Activated CD4-positive, CD25-positive, alpha-beta regulatory T cell treated with anti-CD3 and anti-CD28 coated beads, Interleukin-2, amount 50 U/mL, for 16 hours (primary cell): ENCODE measurements around the gene NLK.
"Not testable (repeated sequence)": the region's sequence is repeated elsewhere in the genome, so short reads cannot be mapped to it uniquely, and the experiment has no call there.

ENCODE experiments used
- DNase-seq: peaks from one replicate; pipeline ENCODE4 v3.0.0-alpha.2; 2020; ENCODE audit warnings: low read depth, low spot score

NLK gene

DNA sequence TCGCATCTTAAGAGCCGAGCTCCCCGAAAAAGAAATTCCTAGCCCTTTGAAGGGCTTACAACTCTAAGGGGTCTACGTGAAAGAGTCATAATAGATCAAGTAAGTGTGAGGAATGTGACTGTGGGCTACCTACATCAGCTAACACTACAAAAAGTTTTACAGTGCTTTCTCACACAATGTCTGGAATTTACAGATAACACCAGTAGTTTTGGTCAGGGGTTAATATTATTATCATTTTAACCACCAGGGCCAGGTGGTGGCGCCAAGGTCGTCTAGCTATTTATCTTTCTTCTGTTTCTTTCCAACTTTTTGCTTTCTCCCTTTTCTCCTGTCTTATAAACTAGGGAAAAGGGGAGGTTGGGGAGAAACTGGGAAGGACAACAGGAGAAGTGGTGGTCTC lies 188.1 kb downstream of the NLK start:
- not testable (repeated sequence) for DNase-seq

DNA sequence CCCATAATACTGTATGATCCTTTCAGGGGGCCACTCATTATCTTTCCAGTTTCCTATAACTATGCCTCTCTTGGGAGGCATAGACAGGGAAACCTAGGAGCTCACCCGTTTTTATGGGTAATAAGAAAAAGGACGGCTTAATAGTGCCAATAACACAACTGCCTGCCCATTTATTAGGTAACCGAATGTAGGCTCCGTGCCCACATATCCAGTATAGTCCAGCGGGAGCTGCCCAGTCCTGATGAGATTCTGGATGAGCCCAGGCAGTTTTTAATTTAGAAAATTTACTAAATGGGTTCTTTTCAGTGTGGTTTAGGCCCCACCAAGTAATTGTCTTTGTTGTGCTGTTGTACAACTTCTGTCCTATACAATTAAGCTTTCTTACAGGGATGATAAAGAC lies 189.1 kb downstream of the NLK start:
- DNase-seq: not testable (repeated sequence)

DNA sequence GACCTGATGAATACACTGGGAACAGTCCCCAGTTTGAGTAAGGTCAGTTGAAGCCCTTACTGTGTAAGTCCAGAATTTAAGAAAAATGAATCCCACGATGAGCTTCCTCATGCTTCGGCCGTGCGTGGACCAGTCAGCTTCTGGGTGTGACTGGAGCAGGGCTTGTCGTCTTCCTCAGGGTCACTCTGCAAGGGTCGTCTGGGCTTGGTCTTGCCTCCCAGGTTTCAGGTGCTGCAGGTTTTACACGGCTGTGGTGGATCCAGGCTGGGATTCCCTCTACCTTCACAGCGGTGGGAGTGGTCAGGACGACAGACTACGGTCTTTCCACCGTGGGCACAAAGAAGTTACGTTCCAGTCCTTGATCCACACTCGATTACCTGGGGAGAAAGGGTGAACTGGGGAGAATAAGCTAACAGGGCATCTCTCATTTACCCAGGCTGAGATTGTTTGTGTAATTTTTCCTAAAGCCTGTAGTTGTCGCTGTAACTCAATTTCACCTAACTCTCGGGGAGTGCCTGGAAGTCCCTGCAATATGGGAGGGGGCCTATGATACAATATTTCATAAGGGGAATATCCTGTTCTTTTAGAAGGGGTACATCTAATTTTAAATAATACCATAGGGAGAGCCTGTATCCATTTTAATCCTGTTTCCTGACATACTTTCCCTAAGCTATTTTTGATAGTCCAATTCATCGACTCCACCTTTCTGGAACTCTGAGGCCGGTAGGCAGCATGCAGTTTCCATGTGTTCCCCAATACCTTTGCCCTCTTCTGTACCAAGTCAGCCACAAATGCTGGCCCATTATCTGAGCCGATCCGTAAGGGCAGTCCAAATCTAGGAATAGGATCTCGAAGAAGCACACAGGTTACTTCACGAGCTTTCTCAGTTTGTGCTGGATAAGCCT lies 190.7 kb downstream of the NLK start:
- DNase-seq: not testable (repeated sequence)

DNA sequence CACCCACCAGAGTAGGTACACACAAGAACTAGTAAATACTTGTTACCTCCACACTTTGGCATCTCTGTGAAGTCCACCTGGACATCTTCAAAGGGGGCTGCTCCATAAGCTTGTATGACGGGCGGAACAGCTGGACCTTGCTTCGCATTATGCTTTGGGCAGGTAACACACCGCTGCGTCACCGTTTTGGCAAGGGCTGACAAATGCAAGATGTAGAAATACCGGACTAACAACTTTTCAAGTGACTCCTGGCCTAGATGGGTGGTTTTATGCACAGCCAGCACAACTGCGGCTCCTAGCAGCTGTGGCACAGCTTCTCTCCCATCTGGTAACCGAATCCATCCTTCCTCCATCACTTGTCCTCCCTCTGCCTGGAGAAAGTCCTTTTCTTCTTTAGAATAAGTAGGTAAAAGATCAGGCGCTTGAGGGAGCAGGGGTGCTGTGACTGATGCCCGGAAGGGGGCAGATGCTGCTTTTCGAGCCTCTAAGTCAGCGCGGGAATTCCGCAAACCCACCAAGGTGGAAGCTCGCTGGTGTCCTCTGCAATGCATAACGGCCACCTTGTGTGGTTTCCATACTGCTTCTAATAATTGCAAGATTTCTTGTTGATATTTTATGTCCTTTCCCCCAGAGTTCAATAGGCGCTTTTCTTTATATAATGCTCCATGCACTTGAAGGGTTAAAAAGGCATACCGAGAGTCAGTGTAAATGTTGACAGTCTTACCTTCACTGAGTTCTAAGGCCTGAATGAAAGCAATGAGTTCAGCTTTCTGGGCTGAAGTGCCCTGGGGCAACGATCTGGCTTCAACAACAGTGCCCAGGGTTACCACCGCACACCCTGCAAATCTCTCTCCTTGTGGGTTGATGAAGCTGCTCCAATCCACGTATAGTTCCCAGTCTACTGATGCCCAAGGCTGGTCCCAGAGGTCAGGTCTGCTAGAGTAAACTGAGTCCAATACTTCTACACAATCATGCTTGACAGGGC lies 191.7 kb downstream of the NLK start:
- not testable (repeated sequence) for DNase-seq

DNA sequence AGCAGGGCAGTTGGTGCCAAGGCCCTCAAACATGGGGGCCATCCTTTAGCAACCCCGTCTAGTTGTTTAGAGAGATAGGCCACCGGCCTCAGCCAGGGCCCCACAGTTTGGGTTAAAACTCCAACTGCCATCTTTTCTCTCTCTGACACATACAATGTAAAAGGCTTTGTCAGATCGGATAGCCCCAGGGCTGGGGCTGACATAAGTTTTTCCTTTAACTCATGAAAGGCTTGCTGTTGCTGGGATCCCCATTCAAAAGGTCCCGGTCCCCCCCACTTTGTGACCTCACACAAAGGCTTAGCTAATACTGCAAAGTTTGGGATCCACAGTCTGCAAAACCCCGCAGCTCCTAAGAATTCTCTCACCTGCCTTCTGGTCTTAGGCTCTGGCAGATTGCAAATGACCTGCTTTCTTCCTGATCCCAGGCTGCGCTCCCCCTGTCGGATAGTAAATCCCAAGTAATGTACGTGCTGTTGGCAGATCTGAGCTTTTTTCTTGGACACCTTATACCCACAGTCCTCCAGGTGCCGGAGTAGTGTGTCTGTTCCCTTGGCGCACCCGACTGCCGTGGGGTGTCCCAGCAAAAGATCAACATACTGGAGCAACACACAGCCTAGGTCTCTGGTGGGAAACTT lies 192.7 kb downstream of the NLK start:
- DNase-seq: not testable (repeated sequence)

DNA sequence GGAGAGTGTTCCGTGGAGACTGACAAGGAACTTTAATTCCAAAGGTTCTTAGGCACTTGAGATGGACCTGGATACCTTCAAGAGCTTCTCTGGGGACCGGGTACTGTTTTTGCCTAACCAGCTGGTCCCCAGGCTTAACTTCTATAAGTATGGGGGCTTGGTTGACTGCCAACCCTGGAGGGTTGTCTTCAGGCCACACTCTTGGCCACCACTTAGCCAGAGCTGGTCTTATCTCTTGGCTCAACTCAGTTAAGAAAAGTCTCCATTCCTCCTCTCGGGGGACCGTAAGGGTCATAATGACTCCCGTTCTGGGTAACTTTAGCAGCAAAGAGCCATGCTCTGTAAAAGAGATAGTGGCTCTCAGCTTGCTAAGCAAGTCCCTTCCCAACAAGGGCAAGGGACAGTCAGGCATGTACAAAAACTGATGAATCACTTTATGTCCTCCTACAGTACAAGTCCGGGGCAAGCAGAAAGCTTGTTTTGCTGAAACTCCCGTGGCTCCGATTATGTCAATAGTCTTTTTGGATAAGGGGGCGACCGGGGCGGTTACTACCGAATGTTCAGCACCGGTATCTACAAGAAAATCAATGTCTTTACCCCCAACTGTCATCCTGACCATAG lies 193.7 kb downstream of the NLK start:
- not testable (repeated sequence) for DNase-seq

DNA sequence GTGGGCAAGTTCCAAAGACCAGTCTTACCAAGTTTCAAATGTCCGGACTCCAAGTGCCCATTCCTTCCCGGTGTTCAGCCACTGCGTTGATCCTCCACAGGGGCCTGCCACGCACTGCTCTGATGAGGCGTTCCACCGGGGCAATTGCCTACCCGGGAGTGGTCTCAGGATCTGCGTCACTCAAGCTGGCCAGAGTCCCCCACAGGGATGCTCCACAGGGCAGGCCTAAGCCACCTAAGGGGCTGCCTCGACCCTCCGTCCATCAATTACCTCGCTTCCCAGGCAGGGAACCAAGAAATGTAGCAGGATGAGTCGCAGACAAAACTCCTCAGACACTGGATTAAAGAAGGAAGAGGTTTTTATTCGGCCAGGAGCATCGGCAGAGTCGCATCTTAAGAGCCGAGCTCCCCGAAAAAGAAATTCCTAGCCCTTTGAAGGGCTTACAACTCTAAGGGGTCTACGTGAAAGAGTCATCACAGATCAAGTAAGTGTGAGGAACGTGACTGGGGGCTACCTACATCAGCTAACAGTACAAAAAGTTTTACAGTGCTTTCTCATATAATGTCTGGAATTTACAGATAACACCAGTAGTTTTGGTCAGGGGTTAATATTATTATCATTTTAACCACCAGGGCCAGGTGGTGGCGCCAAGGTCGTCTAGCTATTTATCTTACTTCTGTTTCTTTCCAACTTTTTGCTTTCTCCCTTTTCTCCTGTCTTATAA lies 196.2 kb downstream of the NLK start:
- not testable (repeated sequence) for DNase-seq

DNA sequence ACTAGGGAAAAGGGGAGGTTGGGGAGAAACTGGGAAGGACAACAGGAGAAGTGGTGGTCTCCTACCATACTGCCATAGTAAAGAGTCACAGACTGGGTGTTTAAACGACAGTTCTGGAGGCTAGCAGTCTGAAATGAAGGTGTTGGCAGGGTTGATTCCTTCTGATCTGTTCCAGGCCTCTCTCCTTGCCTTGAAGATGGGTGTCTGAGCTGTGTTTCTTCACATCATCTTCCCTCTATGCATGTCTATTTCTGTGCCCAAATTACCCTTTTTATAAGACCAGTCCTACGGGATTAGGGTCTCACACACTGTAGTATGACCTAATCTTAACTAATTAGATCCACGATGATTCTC lies 196.8 kb downstream of the NLK start:
- DNase-seq: no peak

DNA sequence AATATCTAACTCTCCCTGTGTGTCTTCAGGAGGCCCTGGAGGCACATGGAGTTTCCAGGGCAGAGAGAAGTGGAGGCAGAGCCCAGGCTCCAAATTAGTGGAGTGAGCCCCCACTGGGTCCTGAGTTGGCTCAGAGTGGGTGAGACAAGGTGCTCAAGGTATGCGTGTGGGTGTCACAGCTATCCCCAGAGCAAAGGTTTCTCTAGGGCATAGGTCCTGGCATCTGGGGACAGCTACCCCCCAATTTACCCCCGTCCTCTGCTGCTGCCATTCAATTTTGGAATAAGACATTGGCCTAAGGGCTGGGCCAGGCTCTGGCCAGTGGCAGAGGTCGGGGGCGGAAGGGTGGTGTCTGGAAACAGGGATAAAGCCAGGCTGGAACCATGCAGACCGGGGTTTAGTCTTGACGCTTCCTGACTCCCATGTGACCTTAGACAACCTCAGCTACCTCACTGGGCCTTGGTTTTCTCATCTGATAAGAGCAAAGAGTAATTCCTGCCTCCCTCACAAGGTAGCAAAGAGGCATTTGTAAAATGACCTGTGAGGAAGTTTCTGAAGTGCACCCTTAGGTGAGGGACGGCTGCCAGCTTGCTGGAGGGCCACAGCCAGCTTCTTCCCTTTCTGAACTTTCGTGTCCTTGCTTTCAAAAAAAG lies 198.3 kb downstream of the NLK start:
- DNase-seq: no peak

DNA sequence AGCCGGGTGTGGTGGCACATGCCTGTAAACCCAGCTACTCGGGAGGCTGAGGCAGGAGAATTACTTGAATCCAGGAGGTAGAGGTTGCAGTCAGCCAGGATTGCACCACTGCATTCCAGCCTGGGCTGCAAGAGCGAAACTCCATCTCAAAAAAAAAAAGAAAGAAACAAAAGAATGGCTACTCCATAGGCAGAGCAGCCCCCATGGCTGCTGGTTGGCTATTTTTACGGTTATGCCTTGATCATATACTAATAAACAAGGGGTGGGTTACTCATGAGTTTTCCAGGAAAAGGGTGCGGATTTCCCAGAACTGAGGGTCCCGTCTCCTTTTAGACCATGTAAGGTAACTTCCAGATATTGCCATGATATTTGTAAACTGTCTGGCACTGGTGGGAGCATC lies 200.3 kb downstream of the NLK start:
- DNase-seq: no peak

DNA sequence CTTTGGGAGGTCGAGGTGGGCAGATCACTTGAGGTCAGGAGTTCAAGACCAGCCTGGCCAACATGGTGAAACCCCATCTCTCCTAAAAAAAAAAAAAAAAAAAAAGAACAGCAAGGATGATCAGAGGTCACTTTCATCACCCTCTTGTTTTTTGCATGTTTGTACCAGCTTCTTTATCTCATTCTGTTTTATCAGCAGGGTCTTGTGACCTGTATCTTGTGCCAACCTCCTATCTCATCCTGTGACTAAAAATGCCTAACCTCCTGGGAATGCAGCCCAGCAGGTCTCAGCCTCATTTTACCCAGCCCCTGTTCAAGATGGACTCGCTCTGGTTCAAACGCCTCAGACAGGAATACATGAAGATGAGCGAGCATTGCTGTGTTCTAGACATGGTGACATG lies 200.8 kb downstream of the NLK start:
- not testable (repeated sequence) for DNase-seq

DNA sequence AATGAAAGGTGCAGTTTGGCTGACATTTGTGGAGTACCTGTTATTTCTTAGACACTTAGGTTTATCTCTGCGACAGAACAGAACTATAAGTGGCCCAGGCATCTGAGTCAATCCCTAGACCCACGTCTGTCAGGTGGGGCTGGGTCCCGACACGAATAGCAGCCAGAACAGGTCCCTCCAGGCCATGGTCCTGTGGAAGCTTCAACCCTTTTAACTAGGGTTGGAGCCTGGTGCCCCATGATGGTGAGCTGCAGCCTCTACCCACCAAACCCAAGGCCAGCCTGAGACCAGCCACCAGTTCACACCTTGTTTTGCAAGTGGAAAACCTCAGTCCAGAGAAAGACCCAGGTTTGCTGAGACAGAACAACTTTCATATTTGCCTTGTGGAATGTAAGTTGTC lies 202.0 kb downstream of the NLK start:
- DNase-seq: no peak
